SK-N-SH (cell line): ENCODE measurements around the gene RAVER1.

Experiments used
- MXI1 ChIP-seq: IDR thresholded peaks from 2 replicates; pipeline ENCODE4 v1.6.1; 2012; ENCODE audit warnings: mild to moderate bottlenecking, low read depth, low read length, improper control_type of control experiment
- SIN3A ChIP-seq: IDR thresholded peaks from 2 replicates; pipeline ENCODE4 v1.6.1; 2012; ENCODE audit warnings: low read depth, mild to moderate bottlenecking, low read length, moderate library complexity, borderline replicate concordance
- TAF1 ChIP-seq: IDR thresholded peaks from 2 replicates; pipeline ENCODE4 v1.6.1; 2012; ENCODE audit warnings: low read depth, mild to moderate bottlenecking, low read length, moderate library complexity, borderline replicate concordance
- TEAD4 ChIP-seq: IDR thresholded peaks from 2 replicates; pipeline ENCODE4 v1.4.0; 2012; ENCODE audit warnings: mild to moderate bottlenecking, borderline replicate concordance; ENCODE audit not compliant: insufficient read depth
- TF ChIP-seq, protein P1 (sequence below): fragments of 200-600 bp; sonication (generic); IDR thresholded peaks from 2 replicates; pipeline ENCODE4 v1.6.1; 2017; ENCODE audit warnings: antibody characterized with exemption, mild to moderate bottlenecking, moderate library complexity
- TF ChIP-seq, protein P2 (sequence below): fragments of 150-350 bp; IDR thresholded peaks from 2 replicates; pipeline ENCODE4 v1.6.1; 2017; ENCODE audit warnings: antibody characterized with exemption, low read length, low read depth, borderline replicate concordance
- TF ChIP-seq, protein P3 (sequence below): fragments of 150-350 bp; IDR thresholded peaks from 2 replicates; pipeline ENCODE4 v1.6.1; 2016; ENCODE audit warnings: mild to moderate bottlenecking, low read depth, low read length

DNA sequence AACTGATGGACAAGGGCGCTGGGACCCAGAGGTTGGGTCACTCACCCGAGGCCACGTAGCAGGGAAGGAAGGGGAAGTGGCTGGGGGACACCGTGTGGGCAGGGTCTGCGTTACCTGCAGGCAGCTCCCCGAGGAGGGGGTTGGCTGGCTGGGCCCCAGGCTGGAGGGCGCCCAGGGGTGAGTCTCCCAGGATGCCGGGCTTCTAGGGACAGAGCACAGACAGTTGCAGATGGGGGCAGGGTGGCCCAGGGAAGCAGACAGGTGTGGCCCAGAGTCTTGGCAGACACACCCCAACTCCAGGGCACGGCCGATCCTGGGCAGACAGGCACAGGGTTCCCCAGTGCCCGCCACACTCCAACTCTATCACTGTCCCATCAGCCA lies 11.9 kb downstream of the RAVER1 start:
- TF ChIP-seq, protein P1, sequence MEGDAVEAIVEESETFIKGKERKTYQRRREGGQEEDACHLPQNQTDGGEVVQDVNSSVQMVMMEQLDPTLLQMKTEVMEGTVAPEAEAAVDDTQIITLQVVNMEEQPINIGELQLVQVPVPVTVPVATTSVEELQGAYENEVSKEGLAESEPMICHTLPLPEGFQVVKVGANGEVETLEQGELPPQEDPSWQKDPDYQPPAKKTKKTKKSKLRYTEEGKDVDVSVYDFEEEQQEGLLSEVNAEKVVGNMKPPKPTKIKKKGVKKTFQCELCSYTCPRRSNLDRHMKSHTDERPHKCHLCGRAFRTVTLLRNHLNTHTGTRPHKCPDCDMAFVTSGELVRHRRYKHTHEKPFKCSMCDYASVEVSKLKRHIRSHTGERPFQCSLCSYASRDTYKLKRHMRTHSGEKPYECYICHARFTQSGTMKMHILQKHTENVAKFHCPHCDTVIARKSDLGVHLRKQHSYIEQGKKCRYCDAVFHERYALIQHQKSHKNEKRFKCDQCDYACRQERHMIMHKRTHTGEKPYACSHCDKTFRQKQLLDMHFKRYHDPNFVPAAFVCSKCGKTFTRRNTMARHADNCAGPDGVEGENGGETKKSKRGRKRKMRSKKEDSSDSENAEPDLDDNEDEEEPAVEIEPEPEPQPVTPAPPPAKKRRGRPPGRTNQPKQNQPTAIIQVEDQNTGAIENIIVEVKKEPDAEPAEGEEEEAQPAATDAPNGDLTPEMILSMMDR: no peak
- TF ChIP-seq TAF1: no peak
- TF ChIP-seq TEAD4: no peak
- TF ChIP-seq, protein P2, sequence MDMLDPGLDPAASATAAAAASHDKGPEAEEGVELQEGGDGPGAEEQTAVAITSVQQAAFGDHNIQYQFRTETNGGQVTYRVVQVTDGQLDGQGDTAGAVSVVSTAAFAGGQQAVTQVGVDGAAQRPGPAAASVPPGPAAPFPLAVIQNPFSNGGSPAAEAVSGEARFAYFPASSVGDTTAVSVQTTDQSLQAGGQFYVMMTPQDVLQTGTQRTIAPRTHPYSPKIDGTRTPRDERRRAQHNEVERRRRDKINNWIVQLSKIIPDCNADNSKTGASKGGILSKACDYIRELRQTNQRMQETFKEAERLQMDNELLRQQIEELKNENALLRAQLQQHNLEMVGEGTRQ: no peak
- TF ChIP-seq MXI1: no peak
- TF ChIP-seq SIN3A: no peak
- TF ChIP-seq, protein P3, sequence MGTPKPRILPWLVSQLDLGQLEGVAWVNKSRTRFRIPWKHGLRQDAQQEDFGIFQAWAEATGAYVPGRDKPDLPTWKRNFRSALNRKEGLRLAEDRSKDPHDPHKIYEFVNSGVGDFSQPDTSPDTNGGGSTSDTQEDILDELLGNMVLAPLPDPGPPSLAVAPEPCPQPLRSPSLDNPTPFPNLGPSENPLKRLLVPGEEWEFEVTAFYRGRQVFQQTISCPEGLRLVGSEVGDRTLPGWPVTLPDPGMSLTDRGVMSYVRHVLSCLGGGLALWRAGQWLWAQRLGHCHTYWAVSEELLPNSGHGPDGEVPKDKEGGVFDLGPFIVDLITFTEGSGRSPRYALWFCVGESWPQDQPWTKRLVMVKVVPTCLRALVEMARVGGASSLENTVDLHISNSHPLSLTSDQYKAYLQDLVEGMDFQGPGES: no peak
